Mesendoderm (in vitro differentiated cells): Measurements from ENCODE around the gene OR2T35. TPM values are rescaled to one million over a fixed set of nuclear protein-coding genes. Genes with fewer than 3 reads are reported as not detected.
"Not testable (repeated sequence)": the region's sequence is repeated elsewhere in the genome, so short reads cannot be mapped to it uniquely, and the experiment has no call there.

Experiments
- DNase-seq: peaks from one replicate; pipeline ENCODE4 v3.0.0; 2013
- H2AK5ac ChIP-seq: 2 replicates; pipeline ENCODE4 v1.6.1; 2013; ENCODE audit warnings: low read length, inconsistent platforms
- H2BK120ac ChIP-seq: 2 replicates; pipeline ENCODE4 v1.6.1; 2013; ENCODE audit warnings: low read depth, mild to moderate bottlenecking, low read length, moderate library complexity, mixed read lengths
- H2BK15ac ChIP-seq: replicated peaks from 2 replicates; pipeline ENCODE4 v1.6.1; 2013; ENCODE audit warnings: low read depth, mild to moderate bottlenecking, moderate library complexity
- H2BK5ac ChIP-seq: 2 replicates; pipeline ENCODE4 v1.6.1; 2013; ENCODE audit warnings: low read length, inconsistent platforms
- H3K18ac ChIP-seq: 2 replicates; pipeline ENCODE4 v1.6.1; 2013; ENCODE audit warnings: mild to moderate bottlenecking, low read length, mixed read lengths
- H3K23ac ChIP-seq: one replicate; pipeline ENCODE4 v1.6.1; 2013; ENCODE audit warnings: low read length
- H3K27ac ChIP-seq: 2 replicates; pipeline ENCODE4 v1.5.1; 2013; ENCODE audit warnings: low read depth, mild to moderate bottlenecking, inconsistent platforms, low read length, moderate library complexity
- H3K27me3 ChIP-seq: 2 replicates; pipeline ENCODE4 v1.6.1; 2013; ENCODE audit warnings: low read length, control low read depth, mild to moderate bottlenecking, inconsistent platforms; ENCODE audit not compliant: insufficient read depth, poor library complexity
- H3K36me3 ChIP-seq: 2 replicates; pipeline ENCODE4 v1.6.1; 2013; ENCODE audit warnings: low read length, inconsistent platforms; ENCODE audit not compliant: control insufficient read depth, insufficient read depth
- H3K4ac ChIP-seq: one replicate; pipeline ENCODE4 v1.6.1; 2013; ENCODE audit warnings: low read depth, mild to moderate bottlenecking, low read length, moderate library complexity
- H3K4me1 ChIP-seq: 2 replicates; pipeline ENCODE4 v1.6.1; 2013; ENCODE audit warnings: low read depth, low read length, inconsistent platforms; ENCODE audit not compliant: control insufficient read depth
- H3K4me2 ChIP-seq: 2 replicates; pipeline ENCODE4 v1.6.1; 2013; ENCODE audit warnings: low read length
- H3K4me3 ChIP-seq: 2 replicates; pipeline ENCODE4 v1.5.1; 2013; ENCODE audit warnings: mild to moderate bottlenecking, low read length
- H3K56ac ChIP-seq: one replicate; pipeline ENCODE4 v1.6.1; 2013; ENCODE audit warnings: low read length
- H3K79me1 ChIP-seq: 2 replicates; pipeline ENCODE4 v1.6.1; 2013; ENCODE audit warnings: low read length, inconsistent platforms
- H3K79me2 ChIP-seq: 2 replicates; pipeline ENCODE4 v1.6.1; 2013; ENCODE audit warnings: mild to moderate bottlenecking, low read length; ENCODE audit not compliant: control insufficient read depth, insufficient read depth
- H3K9ac ChIP-seq: 2 replicates; pipeline ENCODE4 v1.6.1; 2013; ENCODE audit warnings: low read length, inconsistent platforms
- H4K5ac ChIP-seq: one replicate; pipeline ENCODE4 v1.6.1; 2013; ENCODE audit warnings: low read length
- H4K8ac ChIP-seq: one replicate; pipeline ENCODE4 v1.6.1; 2013; ENCODE audit warnings: low read depth, mild to moderate bottlenecking, control low read depth, low read length, moderate library complexity
- WGBS: extraction: QIAGEN DNeasy Blood & Tissue Kit; methylation state at CpG from one replicate; pipeline ENCODE4 v1.1.7; 2013; ENCODE audit warnings: low lambda C conversion rate, missing lambda C conversion rate; ENCODE audit not compliant: insufficient coverage; ENCODE audit errors: extremely low coverage; 5-methylcytosine and 5-hydroxymethylcytosine counted together
- polyA plus RNA-seq, 2 experiments: library from polyadenylated mRNA; stranded (reverse); fragments of 200-250 nt; gene quantifications; one replicate each; pipeline ENCODE4 v1.2.3, GENCODE V29; 2013

The OR2T35 gene, protein sequence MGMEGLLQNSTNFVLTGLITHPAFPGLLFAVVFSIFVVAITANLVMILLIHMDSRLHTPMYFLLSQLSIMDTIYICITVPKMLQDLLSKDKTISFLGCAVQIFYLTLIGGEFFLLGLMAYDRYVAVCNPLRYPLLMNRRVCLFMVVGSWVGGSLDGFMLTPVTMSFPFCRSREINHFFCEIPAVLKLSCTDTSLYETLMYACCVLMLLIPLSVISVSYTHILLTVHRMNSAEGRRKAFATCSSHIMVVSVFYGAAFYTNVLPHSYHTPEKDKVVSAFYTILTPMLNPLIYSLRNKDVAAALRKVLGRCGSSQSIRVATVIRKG
- polyA plus RNA-seq (2013, experiment 1 of 2) = not detected
- not detected for polyA plus RNA-seq (2013, experiment 2 of 2)

DNA sequence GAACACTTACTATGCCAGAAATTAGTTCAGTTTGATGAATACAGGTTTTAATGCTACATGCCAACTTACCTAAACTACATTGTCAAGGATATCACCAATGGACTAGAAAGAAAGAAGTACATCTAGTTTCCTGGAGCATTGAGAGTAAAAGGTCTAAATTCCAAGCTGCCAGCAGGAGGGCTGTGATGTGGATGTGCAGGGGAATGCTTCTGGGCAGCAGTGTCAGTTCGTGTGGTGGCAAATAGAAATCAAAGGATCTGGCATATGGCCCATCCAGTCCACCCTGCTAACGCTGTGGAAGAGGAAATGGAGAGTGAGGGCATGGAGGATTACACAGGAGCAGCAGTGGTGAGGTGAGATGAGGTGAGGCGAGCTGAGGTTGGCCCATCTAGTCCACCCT lies at the start of gene OR2T35:
Gene OR2T35, minus strand, starts transcription at position 101 of the 400 bp plus-strand sequence. CDS start 6,020 bp downstream, outside the sequence.
- not testable (repeated sequence) for H3K27me3 ChIP-seq, H4K8ac ChIP-seq, H3K4me1 ChIP-seq, H3K23ac ChIP-seq, DNase-seq, H3K9ac ChIP-seq, H2BK5ac ChIP-seq, H3K79me1 ChIP-seq, H4K5ac ChIP-seq, H3K36me3 ChIP-seq, H3K56ac ChIP-seq, H3K79me2 ChIP-seq, H3K4me3 ChIP-seq, H3K4ac ChIP-seq, H3K18ac ChIP-seq, H2AK5ac ChIP-seq, H3K27ac ChIP-seq, H3K4me2 ChIP-seq, H2BK15ac ChIP-seq, H2BK120ac ChIP-seq
- no CpG with 5 or more reads among the region's 3 CpGs for WGBS

DNA sequence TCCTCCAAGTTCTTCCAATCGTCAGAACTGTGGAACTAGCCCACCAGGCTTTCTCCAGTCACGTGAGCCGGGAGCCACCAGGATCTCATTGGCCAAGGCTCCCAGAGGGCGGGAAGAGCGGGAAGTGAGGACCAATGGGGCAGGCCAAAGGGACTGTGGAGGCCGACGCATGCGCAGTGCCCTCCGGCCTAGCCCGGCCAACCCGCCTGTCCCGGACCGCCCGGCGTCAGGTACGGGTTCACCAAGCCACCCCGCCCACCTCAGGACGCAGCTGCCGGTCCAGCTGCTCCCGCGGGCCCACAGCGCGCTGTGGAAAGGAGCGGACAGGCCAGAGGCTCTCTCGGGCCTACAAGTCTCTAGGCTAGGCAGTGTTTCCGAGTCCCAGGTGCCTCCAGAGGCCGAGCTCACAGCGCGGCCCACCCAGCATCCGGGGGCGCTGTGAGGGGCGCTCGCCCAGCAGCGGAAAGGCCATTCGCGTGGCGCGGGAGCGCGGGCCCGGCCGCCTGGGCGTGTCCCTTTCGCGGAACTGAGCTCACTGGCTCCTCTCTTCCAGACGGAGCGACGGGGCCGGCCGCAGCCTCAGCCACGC lies 46.6 kb upstream of the OR2T35 start:
- Histone ChIP-seq H3K36me3 (no peaks in the 10 kb centered on the region), H2BK120ac (no peak overlapping the region), H3K23ac (no peak overlapping the region), H3K4me3 (no peak overlapping the region), H4K5ac (no peak overlapping the region), H3K18ac (no peak overlapping the region), H2BK5ac (no peak overlapping the region), H3K56ac (no peak overlapping the region), H3K27ac (no peak overlapping the region), H3K27me3 (no peaks in the 10 kb centered on the region), H2BK15ac (no peak overlapping the region), H2AK5ac (no peak overlapping the region), H4K8ac (no peak overlapping the region), H3K4me2 (no peak overlapping the region), H3K79me1 (no peaks in the 10 kb centered on the region), H3K4ac (no peak overlapping the region), H3K9ac (no peak overlapping the region), H3K4me1 (no peaks in the 10 kb centered on the region), H3K79me2 (no peaks in the 10 kb centered on the region)
- no peak for DNase-seq
- no CpG with 5 or more reads among the region's 51 CpGs for WGBS

DNA sequence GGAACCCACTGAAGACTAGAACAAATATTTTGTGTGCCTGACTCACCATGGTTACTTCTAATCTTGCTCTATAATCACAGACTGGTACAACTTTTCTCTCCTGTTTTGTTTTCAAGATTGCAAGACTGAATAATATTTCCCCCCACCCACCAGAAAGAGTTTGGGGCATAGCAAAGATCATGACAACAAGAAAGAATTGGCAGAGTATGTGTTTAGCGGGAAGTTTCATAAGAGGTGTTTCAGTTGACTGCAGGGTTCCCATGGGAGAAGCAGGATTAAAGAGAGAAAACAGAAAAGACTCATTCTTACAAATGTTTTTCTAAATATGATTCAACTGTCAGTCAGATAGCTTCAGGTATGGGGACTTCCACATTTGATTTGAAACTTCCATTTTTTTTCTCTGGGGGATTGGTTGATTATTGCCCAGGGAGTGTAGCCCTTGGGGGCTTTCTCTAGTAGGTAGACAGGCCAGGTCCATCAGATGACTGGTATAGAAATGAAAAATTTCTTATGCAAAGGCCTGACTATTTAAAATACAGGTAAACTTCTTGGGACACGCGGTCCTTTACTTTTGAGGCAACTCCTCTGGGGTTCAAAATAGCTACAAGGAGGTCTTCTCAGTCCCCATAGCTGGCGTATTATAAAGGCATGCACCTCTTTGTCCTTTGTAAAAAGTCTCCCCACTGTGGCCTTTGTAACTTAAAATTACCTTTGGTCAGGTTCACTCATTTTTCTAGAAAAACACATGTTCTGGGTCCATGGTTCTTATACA lies 43.6 kb upstream of the OR2T35 start:
- no peak overlapping the region for H2AK5ac ChIP-seq
- H3K27ac ChIP-seq = no peak overlapping the region
- no peak overlapping the region for H4K5ac ChIP-seq
- no peaks in the 10 kb centered on the region for H3K79me2 ChIP-seq
- no peak overlapping the region for H3K23ac ChIP-seq
- H2BK15ac ChIP-seq = no peak overlapping the region
- no peaks in the 10 kb centered on the region for H3K79me1 ChIP-seq
- no peak overlapping the region for H3K4me2 ChIP-seq
- no peak overlapping the region for H4K8ac ChIP-seq
- H3K18ac ChIP-seq = no peak overlapping the region
- DNase-seq = no peak
- H2BK120ac ChIP-seq = no peak overlapping the region
- H2BK5ac ChIP-seq = no peak overlapping the region
- no peak overlapping the region for H3K56ac ChIP-seq
- WGBS = no CpG with 5 or more reads among the region's 4 CpGs
- no peaks in the 10 kb centered on the region for H3K4me1 ChIP-seq
- H3K36me3 ChIP-seq = no peaks in the 10 kb centered on the region
- H3K9ac ChIP-seq = no peak overlapping the region
- H3K4me3 ChIP-seq = no peak overlapping the region
- no peaks in the 10 kb centered on the region for H3K27me3 ChIP-seq
- H3K4ac ChIP-seq = no peak overlapping the region

DNA sequence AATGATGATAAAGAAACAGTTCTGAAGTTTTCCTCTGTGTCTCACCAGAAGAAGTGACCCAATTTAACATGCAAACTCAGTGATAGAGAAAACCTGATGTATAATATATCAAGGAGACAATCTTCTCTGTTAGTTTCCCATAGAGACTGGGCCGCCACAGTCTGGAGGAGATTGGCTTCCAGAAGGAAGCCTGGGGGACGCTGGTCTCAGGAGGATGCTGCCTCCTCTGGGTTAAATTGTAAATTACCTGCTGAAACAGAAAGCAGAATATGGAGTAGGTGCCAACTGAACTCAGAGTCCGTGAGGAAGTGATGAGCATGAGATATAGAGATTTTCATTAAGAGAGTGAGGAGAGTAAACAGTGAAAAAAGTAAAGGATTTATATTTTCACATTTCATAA lies 41.7 kb upstream of the OR2T35 start:
- no peak overlapping the region for H3K27ac ChIP-seq
- H3K23ac ChIP-seq = no peak overlapping the region
- no peaks in the 10 kb centered on the region for H3K36me3 ChIP-seq
- H3K4me3 ChIP-seq = no peak overlapping the region
- H3K18ac ChIP-seq = no peak overlapping the region
- H2AK5ac ChIP-seq = no peak overlapping the region
- H3K9ac ChIP-seq = no peak overlapping the region
- H2BK5ac ChIP-seq = no peak overlapping the region
- no peak overlapping the region for H4K8ac ChIP-seq
- no peak overlapping the region for H2BK15ac ChIP-seq
- DNase-seq = no peak
- no peak overlapping the region for H3K4me2 ChIP-seq
- H3K4me1 ChIP-seq = no peaks in the 10 kb centered on the region
- H3K79me2 ChIP-seq = no peaks in the 10 kb centered on the region
- no peaks in the 10 kb centered on the region for H3K27me3 ChIP-seq
- H3K56ac ChIP-seq = no peak overlapping the region
- no CpG with 5 or more reads among the region's 3 CpGs for WGBS
- H4K5ac ChIP-seq = no peak overlapping the region
- H2BK120ac ChIP-seq = no peak overlapping the region
- H3K79me1 ChIP-seq = no peaks in the 10 kb centered on the region
- H3K4ac ChIP-seq = no peak overlapping the region

DNA sequence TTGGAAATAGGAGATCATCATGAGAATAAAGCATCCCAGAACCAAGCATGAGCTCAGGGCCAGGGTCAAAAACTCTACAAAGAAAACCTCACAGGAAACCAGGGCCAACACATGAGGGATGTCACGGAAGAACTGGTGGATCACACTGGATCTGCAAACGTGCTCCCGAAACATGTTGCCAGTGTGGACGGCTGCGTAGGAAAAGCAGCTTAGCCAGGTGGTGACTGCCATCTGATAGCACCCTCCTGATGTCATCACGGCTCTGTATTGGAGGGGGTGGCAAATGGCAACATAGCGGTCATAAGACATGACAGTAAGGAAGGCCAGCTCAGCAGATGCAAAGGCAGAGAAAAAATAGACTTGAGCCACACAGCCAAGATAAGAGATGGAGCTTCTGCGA lies 36.6 kb upstream of the OR2T35 start:
- Histone ChIP-seq H4K8ac (no peak overlapping the region), H3K4me1 (no peaks in the 10 kb centered on the region), H3K9ac (no peak overlapping the region), H3K56ac (no peak overlapping the region), H3K79me1 (no peaks in the 10 kb centered on the region), H2BK5ac (no peak overlapping the region), H3K79me2 (no peaks in the 10 kb centered on the region), H4K5ac (no peak overlapping the region), H3K4me3 (no peak overlapping the region), H2BK120ac (no peak overlapping the region), H3K23ac (no peak overlapping the region), H2AK5ac (no peak overlapping the region), H3K27ac (no peak overlapping the region), H3K27me3 (no peaks in the 10 kb centered on the region), H3K4me2 (no peak overlapping the region), H3K4ac (no peak overlapping the region), H2BK15ac (no peak overlapping the region), H3K36me3 (no peaks in the 10 kb centered on the region), H3K18ac (no peak overlapping the region)
- no peak for DNase-seq
- no CpG with 5 or more reads among the region's 8 CpGs for WGBS
